Natural killer cell (primary cell): ENCODE data around the gene CHM. TPM values are rescaled to one million over a fixed set of nuclear protein-coding genes. Genes with fewer than 3 reads are reported as not detected.
"Not testable (repeated sequence)": the region's sequence is repeated elsewhere in the genome, so short reads cannot be mapped to it uniquely, and the experiment has no call there.

Experiments
- ATAC-seq, 3 donors: fragments of 150-1000 bp in 2 of 3; fragments of 200-7000 bp in 1 of 3; cut with Tn5 transposase; 1 replicate in 1 of 3; 2 replicates in 2 of 3; pipeline ENCODE4 v1.10.0; 2021; ENCODE audit warnings: mild to moderate bottlenecking in 2 of 3, moderate library complexity in 2 of 3
- DNase-seq, 2 donors: peaks; one replicate each; pipeline versions ENCODE4 v3.0.0 to v3.0.0-alpha.2; 2013 to 2021; ENCODE audit warnings: mixed read lengths in 1 of 2
- H3K27ac ChIP-seq: one replicate; pipeline ENCODE4 v1.5.1; 2013; ENCODE audit warnings: mild to moderate bottlenecking, low read length
- H3K27me3 ChIP-seq: one replicate; pipeline ENCODE4 v1.6.1; 2013; ENCODE audit warnings: low read length; ENCODE audit not compliant: control insufficient read depth, insufficient read depth
- H3K36me3 ChIP-seq: one replicate; pipeline ENCODE4 v1.6.1; 2013; ENCODE audit warnings: low read length; ENCODE audit not compliant: control insufficient read depth, insufficient read depth
- H3K4me1 ChIP-seq: one replicate; pipeline ENCODE4 v1.6.1; 2013; ENCODE audit warnings: low read length; ENCODE audit not compliant: control insufficient read depth, insufficient read depth
- H3K4me3 ChIP-seq: one replicate; pipeline ENCODE4 v1.5.1; 2013; ENCODE audit warnings: low read length
- H3K9me3 ChIP-seq: one replicate; pipeline ENCODE4 v1.6.1; 2013; ENCODE audit warnings: low read length; ENCODE audit not compliant: control insufficient read depth, insufficient read depth
- H3K27ac Mint-ChIP-seq, 2 donors: one replicate each; pipeline ENCODE4 v1.8.0; 2022; ENCODE audit warnings: mild to moderate bottlenecking in 2 of 2, mixed read lengths in 2 of 2, moderate library complexity in 1 of 2
- H3K27me3 Mint-ChIP-seq, 2 donors: one replicate each; pipeline ENCODE4 v1.8.0; 2022; ENCODE audit warnings: low read depth in 2 of 2, mixed read lengths in 2 of 2
- H3K36me3 Mint-ChIP-seq: one replicate; pipeline ENCODE4 v1.8.0; 2022; ENCODE audit warnings: mixed read lengths
- H3K4me1 Mint-ChIP-seq, 2 donors: one replicate each; pipeline ENCODE4 v1.8.0; 2022; ENCODE audit warnings: mixed read lengths in 2 of 2
- H3K4me3 Mint-ChIP-seq: one replicate; pipeline ENCODE4 v1.8.0; 2022; ENCODE audit warnings: mild to moderate bottlenecking, moderate library complexity, mixed read lengths
- H3K9me3 Mint-ChIP-seq, 2 donors: one replicate each; pipeline ENCODE4 v1.8.0; 2022; ENCODE audit warnings: mixed read lengths in 2 of 2
- WGBS: methylation state at CpG from one replicate; pipeline ENCODE4 v1.1.7; 2013; ENCODE audit warnings: missing lambda C conversion rate; ENCODE audit not compliant: insufficient coverage; 5-methylcytosine and 5-hydroxymethylcytosine counted together
- intact Hi-C: fragments of 100-400 bp; cut with micrococcal nuclease; formaldehyde crosslinking; loops from one replicate; pipeline ENCODE4 v1.14.2; 2022
- total RNA-seq, 4 donors: library from RNA; stranded (reverse); fragments of 120-200 nt in 1 of 4; gene quantifications; one replicate each; pipeline versions ENCODE4 v1.2.3 to v1.2.4, GENCODE V29; 2013 to 2022
- TF ChIP-seq, protein P1 (sequence below): fragments of 200-600 bp; IDR thresholded peaks from one replicate; pipeline ENCODE4 v1.8.0; 2022; ENCODE audit warnings: antibody characterized with exemption

Gene CHM
- total RNA-seq, 3 donors from 2014 or later (not counting 1 experiment from before 2014, with no cell fraction given), result 11.8 to 20.2 (median 16.5) TPM

GRCh38 chrX:85988353-85988752 is 59.0 kb downstream of the CHM start:
- intact Hi-C loops, result no loop called here
- no peak overlapping the region for H3K27ac Mint-ChIP-seq
- H3K4me3 Mint-ChIP-seq, result no peak overlapping the region
- Histone ChIP-seq H3K27me3 (no peaks in the 10 kb centered on the region), H3K9me3 (no peaks in the 10 kb centered on the region), H3K27ac (no peak overlapping the region), H3K4me1 (no peaks in the 10 kb centered on the region), H3K4me3 (no peak overlapping the region), H3K36me3 (no peaks in the 10 kb centered on the region)
- H3K27me3 Mint-ChIP-seq, result no peaks in the 10 kb centered on the region
- TF ChIP-seq, protein P1, sequence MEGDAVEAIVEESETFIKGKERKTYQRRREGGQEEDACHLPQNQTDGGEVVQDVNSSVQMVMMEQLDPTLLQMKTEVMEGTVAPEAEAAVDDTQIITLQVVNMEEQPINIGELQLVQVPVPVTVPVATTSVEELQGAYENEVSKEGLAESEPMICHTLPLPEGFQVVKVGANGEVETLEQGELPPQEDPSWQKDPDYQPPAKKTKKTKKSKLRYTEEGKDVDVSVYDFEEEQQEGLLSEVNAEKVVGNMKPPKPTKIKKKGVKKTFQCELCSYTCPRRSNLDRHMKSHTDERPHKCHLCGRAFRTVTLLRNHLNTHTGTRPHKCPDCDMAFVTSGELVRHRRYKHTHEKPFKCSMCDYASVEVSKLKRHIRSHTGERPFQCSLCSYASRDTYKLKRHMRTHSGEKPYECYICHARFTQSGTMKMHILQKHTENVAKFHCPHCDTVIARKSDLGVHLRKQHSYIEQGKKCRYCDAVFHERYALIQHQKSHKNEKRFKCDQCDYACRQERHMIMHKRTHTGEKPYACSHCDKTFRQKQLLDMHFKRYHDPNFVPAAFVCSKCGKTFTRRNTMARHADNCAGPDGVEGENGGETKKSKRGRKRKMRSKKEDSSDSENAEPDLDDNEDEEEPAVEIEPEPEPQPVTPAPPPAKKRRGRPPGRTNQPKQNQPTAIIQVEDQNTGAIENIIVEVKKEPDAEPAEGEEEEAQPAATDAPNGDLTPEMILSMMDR, result no peak
- 42% methylated on average over 2 of the region's 3 CpGs for WGBS
- ATAC-seq (no peak), DNase-seq (no peak)
- peaks cover 12 to 22% of the 10 kb centered on the region in 2 donors for H3K4me1 Mint-ChIP-seq
- H3K36me3 Mint-ChIP-seq, result no peaks in the 10 kb centered on the region
- H3K9me3 Mint-ChIP-seq, result no peaks in the 10 kb centered on the region

GRCh38 chrX:85980286-85980685 is 67.1 kb downstream of the CHM start:
- intact Hi-C loops, result no loop called here
- H3K4me1 Mint-ChIP-seq, result no peaks in the 10 kb centered on the region
- H3K36me3 ChIP-seq, result peaks cover 5% of the 10 kb centered on the region
- TF ChIP-seq, protein P1, result no peak
- H3K4me3 ChIP-seq, result no peak overlapping the region
- no peaks in the 10 kb centered on the region for H3K9me3 ChIP-seq
- no peaks in the 10 kb centered on the region for H3K27me3 Mint-ChIP-seq
- DNase-seq (no peak), ATAC-seq (no peak)
- H3K27me3 ChIP-seq, result no peaks in the 10 kb centered on the region
- no peaks in the 10 kb centered on the region for H3K4me1 ChIP-seq
- no peak overlapping the region for H3K27ac Mint-ChIP-seq
- H3K4me3 Mint-ChIP-seq, result no peak overlapping the region
- no CpG with 5 or more reads among the region's 1 CpG for WGBS
- H3K9me3 Mint-ChIP-seq, result no peaks in the 10 kb centered on the region
- peaks cover 13% of the 10 kb centered on the region for H3K36me3 Mint-ChIP-seq
- H3K27ac ChIP-seq, result no peak overlapping the region

DNA sequence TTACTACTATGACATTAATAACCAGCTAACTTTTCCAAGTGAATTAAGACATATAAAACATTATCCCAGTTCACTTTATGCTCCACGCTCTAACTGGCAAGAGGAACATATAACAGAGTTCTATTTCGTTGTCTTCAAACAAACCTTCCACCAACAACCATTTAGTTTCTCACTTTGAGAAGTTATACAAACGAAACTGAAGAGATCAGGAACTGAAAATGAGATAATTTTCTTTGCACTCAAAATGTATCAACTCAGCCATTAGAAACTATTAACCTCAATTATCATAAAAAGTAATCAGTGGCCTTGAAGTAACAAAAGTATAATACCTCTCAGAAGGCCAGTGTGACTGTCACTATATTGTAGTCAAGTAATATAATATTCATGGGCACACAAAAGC is 70.1 kb downstream of the CHM start:
- Histone ChIP-seq H3K27ac (no peak overlapping the region), H3K4me1 (no peaks in the 10 kb centered on the region), H3K27me3 (no peaks in the 10 kb centered on the region), H3K9me3 (no peaks in the 10 kb centered on the region), H3K4me3 (no peak overlapping the region), H3K36me3 (peaks cover 6% of the 10 kb centered on the region)
- Mint-ChIP-seq H3K4me1 (no peaks in the 10 kb centered on the region), H3K9me3 (no peaks in the 10 kb centered on the region), H3K4me3 (no peak overlapping the region), H3K27me3 (no peaks in the 10 kb centered on the region), H3K27ac (no peak overlapping the region), H3K36me3 (peaks cover 21% of the 10 kb centered on the region)
- WGBS, result 86% methylated on average over 1 of the region's 3 CpGs
- TF ChIP-seq, protein P1, result no peak
- no peak for ATAC-seq
- DNase-seq, result no peak
- intact Hi-C loops, result no loop called here

DNA sequence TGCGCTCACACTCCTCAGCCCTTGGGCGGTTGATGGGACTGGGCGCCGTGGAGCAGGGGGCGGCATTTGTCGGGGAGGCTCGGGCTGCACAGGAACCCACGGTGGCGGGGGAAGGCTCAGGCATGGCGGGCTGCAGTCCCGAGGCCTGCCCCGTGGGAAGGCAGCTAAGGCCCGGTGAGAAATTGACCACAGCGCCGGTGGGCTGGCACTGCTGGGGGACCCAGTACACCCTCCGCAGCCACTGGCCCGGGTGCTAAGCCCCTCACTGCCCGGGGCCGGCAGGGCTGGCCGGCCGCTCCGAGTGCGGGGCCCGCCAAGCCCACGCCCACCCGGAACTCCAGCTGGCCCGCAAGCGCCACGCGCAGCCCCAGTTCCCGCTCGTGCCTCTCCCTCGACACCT is 75.0 kb downstream of the CHM start:
- H3K36me3 ChIP-seq, H3K4me3 ChIP-seq, H3K27me3 Mint-ChIP-seq, H3K4me1 ChIP-seq, H3K4me3 Mint-ChIP-seq, intact Hi-C loops, H3K27ac Mint-ChIP-seq, H3K27ac ChIP-seq, H3K27me3 ChIP-seq, ATAC-seq, H3K4me1 Mint-ChIP-seq, H3K9me3 ChIP-seq, H3K9me3 Mint-ChIP-seq, DNase-seq: not testable (repeated sequence)
- 98% methylated on average over 30 of the region's 33 CpGs for WGBS
- H3K36me3 Mint-ChIP-seq, result peaks cover 14% of the 10 kb centered on the region
